ENCODE results near the gene NOS1AP.

NOS1AP gene

GRCh38 chr1:162158624-162159271 is 89.3 kb downstream of the NOS1AP start:
- ChIA-PET POLR2A (no interaction called here), CTCF (no interaction called here)
- DNase-seq (ENCODE audit: extremely low spot score) = no peak
- TF ChIP-seq FOXA1 (IDR thresholded peaks at IDR 0.05) (no peak), HDGF (IDR thresholded peaks at IDR 0.05; ENCODE audit: borderline replicate concordance) (no peak), L3MBTL2 (conservative IDR thresholded peaks at IDR 0.05) (no peak), ARNT (IDR thresholded peaks at IDR 0.05) (no peak), LEF1 (IDR thresholded peaks at IDR 0.05; ENCODE audit: borderline replicate concordance) (no peak), BHLHE40 (IDR thresholded peaks at IDR 0.05; ENCODE audit: borderline replicate concordance) (no peak), SUZ12 (IDR thresholded peaks at IDR 0.05) (no peak), TARDBP (IDR thresholded peaks at IDR 0.05) (no peak), ELF4 (IDR thresholded peaks at IDR 0.05) (no peak), ZNF384 (IDR thresholded peaks at IDR 0.05) (no peak), NFRKB (IDR thresholded peaks at IDR 0.05) (no peak), FOXK2 (IDR thresholded peaks at IDR 0.05) (no peak)
- TF ChIP-seq, protein P1, sequence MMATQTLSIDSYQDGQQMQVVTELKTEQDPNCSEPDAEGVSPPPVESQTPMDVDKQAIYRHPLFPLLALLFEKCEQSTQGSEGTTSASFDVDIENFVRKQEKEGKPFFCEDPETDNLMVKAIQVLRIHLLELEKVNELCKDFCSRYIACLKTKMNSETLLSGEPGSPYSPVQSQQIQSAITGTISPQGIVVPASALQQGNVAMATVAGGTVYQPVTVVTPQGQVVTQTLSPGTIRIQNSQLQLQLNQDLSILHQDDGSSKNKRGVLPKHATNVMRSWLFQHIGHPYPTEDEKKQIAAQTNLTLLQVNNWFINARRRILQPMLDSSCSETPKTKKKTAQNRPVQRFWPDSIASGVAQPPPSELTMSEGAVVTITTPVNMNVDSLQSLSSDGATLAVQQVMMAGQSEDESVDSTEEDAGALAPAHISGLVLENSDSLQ (IDR thresholded peaks at IDR 0.05) = no peak

DNA sequence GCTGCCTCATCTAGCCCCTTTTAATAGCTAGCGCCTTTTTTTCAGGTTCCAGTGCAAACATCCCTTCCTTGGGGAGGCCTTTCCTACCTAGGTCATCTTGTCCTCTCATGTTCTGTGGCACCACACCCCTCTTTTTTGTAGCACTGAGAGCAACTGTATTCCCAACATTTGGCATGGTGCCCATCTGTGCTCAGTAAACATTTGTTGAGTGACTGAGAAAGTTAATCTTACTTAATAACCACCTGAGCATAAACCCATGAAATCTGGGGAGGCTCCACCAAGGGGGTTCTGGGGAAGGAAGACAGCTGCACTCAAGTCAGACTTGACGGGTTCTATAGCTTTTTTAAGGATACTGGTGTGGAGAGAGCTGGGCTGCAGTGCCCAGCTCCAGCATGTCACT is 90.0 kb downstream of the NOS1AP start:
- no peak for DNase-seq (ENCODE audit: extremely low spot score)
- CTCF ChIA-PET = no interaction called here
- TF ChIP-seq ZNF384 (IDR thresholded peaks at IDR 0.05) (no peak), SP1 (IDR thresholded peaks at IDR 0.05) (no peak), ARNT (IDR thresholded peaks at IDR 0.05) (no peak), BHLHE40 (IDR thresholded peaks at IDR 0.05; ENCODE audit: borderline replicate concordance) (no peak), SUZ12 (IDR thresholded peaks at IDR 0.05) (no peak), L3MBTL2 (conservative IDR thresholded peaks at IDR 0.05) (no peak), FOXK2 (IDR thresholded peaks at IDR 0.05) (no peak), LEF1 (IDR thresholded peaks at IDR 0.05; ENCODE audit: borderline replicate concordance) (no peak), FOXA1 (IDR thresholded peaks at IDR 0.05) (no peak), NFRKB (IDR thresholded peaks at IDR 0.05) (no peak), CTBP1 (IDR thresholded peaks at IDR 0.05; ENCODE audit: borderline replicate concordance) (no peak), HDGF (IDR thresholded peaks at IDR 0.05; ENCODE audit: borderline replicate concordance) (no peak), FOXM1 (IDR thresholded peaks at IDR 0.05; ENCODE audit: borderline replicate concordance) (no peak)
- TF ChIP-seq, protein P1 (IDR thresholded peaks at IDR 0.05) = no peak
- POLR2A ChIA-PET = no interaction called here

GRCh38 chr1:162161916-162162550 is 92.5 kb downstream of the NOS1AP start:
- no peak for DNase-seq (ENCODE audit: extremely low spot score)
- ChIA-PET POLR2A (no interaction called here), CTCF (no interaction called here)
- TF ChIP-seq FOXM1 (IDR thresholded peaks at IDR 0.05; ENCODE audit: borderline replicate concordance) (no peak), L3MBTL2 (conservative IDR thresholded peaks at IDR 0.05) (no peak), ZNF384 (IDR thresholded peaks at IDR 0.05) (no peak), HDGF (IDR thresholded peaks at IDR 0.05; ENCODE audit: borderline replicate concordance) (no peak), NFRKB (IDR thresholded peaks at IDR 0.05) (no peak)

DNA sequence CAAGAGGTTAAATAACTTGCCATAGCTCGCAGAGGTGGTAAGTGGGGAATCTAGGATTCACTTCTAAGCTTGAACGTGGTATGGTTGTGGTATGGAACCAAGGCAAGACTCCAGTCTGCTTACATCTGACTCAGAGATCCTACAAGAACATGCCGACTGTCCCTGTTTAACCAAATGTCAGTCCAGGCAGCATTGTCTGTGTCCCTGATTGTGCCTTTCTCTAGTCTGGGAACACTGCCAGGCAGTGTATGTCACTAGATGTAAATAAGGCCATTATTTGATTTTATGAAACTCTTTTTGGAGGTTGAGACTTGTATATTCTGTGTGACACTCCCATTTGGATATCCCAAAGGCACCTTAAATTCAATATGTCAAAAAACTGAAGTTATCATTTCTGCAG is 96.0 kb downstream of the NOS1AP start:
- ChIA-PET CTCF (interaction anchor here (0.6 kb wide), 1 partner anchor 14 kb away, joined by 3 read pairs; no protein-coding TSS in a partner anchor), POLR2A (no interaction called here)
- no peak for DNase-seq (ENCODE audit: extremely low spot score)
- TF ChIP-seq L3MBTL2 (conservative IDR thresholded peaks at IDR 0.05) = no peak
- no peak for TF ChIP-seq LEF1 (IDR thresholded peaks at IDR 0.05; ENCODE audit: borderline replicate concordance)
- no peak for TF ChIP-seq CTBP1 (IDR thresholded peaks at IDR 0.05; ENCODE audit: borderline replicate concordance)

GRCh38 chr1:162166917-162167615 is 97.6 kb downstream of the NOS1AP start:
- no peak for DNase-seq (ENCODE audit: extremely low spot score)
- TF ChIP-seq CTBP1 (IDR thresholded peaks at IDR 0.05; ENCODE audit: borderline replicate concordance) (no peak), TARDBP (IDR thresholded peaks at IDR 0.05) (no peak), LEF1 (IDR thresholded peaks at IDR 0.05; ENCODE audit: borderline replicate concordance) (no peak), ELF4 (IDR thresholded peaks at IDR 0.05) (no peak), FOXK2 (IDR thresholded peaks at IDR 0.05) (no peak), ARNT (IDR thresholded peaks at IDR 0.05) (no peak), ZNF384 (IDR thresholded peaks at IDR 0.05) (no peak), L3MBTL2 (conservative IDR thresholded peaks at IDR 0.05) (no peak), NFRKB (IDR thresholded peaks at IDR 0.05) (no peak), BHLHE40 (IDR thresholded peaks at IDR 0.05; ENCODE audit: borderline replicate concordance) (no peak), FOXM1 (IDR thresholded peaks at IDR 0.05; ENCODE audit: borderline replicate concordance) (no peak), FOXA1 (IDR thresholded peaks at IDR 0.05) (no peak), HDGF (IDR thresholded peaks at IDR 0.05; ENCODE audit: borderline replicate concordance) (no peak), SP1 (IDR thresholded peaks at IDR 0.05) (no peak)
- TF ChIP-seq, protein P1 (IDR thresholded peaks at IDR 0.05) = no peak
- CTCF ChIA-PET = interaction anchor here (0.9 kb wide), 1 partner anchor 98 kb away, joined by 3 read pairs; the partner anchor contains the start of gene NOS1AP
- POLR2A ChIA-PET = no interaction called here

DNA sequence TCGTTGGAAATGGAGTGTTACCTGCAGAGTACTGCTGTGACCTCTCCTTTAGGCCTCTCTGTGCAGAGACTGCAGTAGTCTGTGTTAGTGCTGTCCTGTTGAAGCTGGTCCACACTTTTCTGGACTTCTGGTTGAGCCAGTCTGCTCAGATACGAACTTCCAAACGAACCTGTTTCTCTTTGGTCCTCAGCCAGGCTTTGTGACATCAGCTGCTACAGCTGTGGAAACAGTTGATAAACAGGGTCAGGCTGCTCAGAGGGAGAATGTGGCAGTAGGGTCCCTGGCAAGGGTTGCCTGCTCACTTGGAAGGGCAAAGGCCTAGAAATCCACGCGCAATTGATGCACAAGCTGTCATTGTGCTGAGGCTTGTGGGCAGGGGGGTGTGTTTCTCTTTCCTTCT is 98.8 kb downstream of the NOS1AP start:
- DNase-seq (ENCODE audit: extremely low spot score) = no peak
- TF ChIP-seq LEF1 (IDR thresholded peaks at IDR 0.05; ENCODE audit: borderline replicate concordance) (no peak), ELF4 (IDR thresholded peaks at IDR 0.05) (no peak), NFRKB (IDR thresholded peaks at IDR 0.05) (no peak)
- CTCF ChIA-PET = no interaction called here
- POLR2A ChIA-PET = no interaction called here
